ENCODE data around the gene BRCA2.

- TF ChIP-seq GATA2 (IDR thresholded peaks at IDR 0.05; ENCODE audit: low read depth, low read length) (no peak), GATA3 (IDR thresholded peaks at IDR 0.05; ENCODE audit: low read depth, low read length) (no peak)
Measured at GRCh38 chr13:32428581-32429432, 113.5 kb downstream of the BRCA2 start.

All from SH-SY5Y (cell line).